ELR (cell line): Measurements from ENCODE around the gene LIN7B.
A peak's percentile ranks its signal among the peaks of the same experiment; 100 is the strongest.

Experiments
- DNase-seq: peaks from one replicate; pipeline ENCODE4 v3.0.0-alpha.2; 2015; ENCODE audit warnings: low read depth

The LIN7B gene

GRCh38 chr19:49094505-49095482 is 19.4 kb upstream of the LIN7B start:
- DNase-seq: no peak

GRCh38 chr19:49097453-49098288 is 16.5 kb upstream of the LIN7B start:
- peak; percentile 82 for DNase-seq

- DNase-seq: no peak
Measured at GRCh38 chr19:49098795-49099194, 15.4 kb upstream of the LIN7B start.

- no peak for DNase-seq
Measured at GRCh38 chr19:49101160-49101559, 13.0 kb upstream of the LIN7B start.

DNA sequence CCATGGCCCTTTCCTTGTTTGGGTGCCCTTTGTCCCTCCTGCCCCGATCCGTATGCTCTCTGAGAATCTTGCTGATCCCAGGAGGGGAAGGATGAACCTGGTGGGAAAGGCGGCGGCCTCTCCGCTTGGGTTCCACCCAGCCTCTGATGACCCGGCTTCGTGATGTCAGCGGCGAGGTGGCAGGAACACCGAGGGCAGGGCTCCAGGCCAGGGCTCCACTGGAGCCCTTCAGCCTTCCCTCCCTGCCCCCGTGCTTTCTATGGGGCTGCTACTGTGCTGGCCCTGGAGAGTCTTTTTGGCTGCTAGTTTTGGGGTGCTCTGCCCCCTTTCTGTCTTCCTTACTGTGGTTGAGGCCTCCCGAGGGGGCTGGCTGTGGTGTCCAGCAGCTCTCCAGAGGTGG is 11.9 kb upstream of the LIN7B start:
- DNase-seq: no peak

DNA sequence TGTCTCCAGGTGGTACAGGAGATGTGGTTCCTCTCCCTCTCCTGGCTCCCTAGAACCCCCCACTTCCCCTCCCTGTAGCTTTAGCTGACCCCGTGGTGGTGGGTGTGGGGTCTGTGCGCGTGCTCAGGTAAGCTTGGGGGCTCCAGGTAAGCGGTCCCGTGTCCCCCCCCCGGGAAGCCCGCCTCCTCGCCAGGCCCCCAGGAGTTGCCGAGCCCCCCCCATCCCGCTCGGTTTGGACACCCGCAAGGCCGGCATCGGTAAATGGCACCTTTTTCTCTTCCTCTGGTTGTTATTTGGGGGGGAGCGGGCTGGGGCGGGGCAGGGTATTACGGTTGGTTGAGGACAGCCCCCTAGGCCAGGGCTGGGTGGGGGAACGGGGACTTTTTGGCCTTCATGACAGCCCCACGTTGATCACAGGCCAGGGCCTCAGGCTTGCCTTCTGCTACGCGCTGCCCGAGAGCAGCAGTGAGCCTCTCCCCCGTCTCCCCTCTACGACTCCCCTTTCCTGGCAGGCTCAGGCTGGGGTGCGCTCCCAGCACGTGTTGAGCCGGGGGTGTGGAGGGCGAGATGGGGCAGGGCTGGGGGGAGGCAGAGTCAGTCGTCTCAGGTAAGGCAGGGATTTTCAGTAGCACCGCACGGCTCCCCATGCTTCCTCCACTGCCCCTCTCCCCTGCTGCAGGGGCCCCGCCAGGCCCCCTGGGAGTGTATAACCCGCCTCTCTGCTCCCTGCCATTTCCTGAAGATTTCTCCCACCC is 10.7 kb upstream of the LIN7B start:
- DNase-seq: no peak

- DNase-seq: no peak
Measured at GRCh38 chr19:49104229-49104864, 9.8 kb upstream of the LIN7B start.

GRCh38 chr19:49106648-49107135 is 7.5 kb upstream of the LIN7B start:
- peak; percentile 69 for DNase-seq

DNA sequence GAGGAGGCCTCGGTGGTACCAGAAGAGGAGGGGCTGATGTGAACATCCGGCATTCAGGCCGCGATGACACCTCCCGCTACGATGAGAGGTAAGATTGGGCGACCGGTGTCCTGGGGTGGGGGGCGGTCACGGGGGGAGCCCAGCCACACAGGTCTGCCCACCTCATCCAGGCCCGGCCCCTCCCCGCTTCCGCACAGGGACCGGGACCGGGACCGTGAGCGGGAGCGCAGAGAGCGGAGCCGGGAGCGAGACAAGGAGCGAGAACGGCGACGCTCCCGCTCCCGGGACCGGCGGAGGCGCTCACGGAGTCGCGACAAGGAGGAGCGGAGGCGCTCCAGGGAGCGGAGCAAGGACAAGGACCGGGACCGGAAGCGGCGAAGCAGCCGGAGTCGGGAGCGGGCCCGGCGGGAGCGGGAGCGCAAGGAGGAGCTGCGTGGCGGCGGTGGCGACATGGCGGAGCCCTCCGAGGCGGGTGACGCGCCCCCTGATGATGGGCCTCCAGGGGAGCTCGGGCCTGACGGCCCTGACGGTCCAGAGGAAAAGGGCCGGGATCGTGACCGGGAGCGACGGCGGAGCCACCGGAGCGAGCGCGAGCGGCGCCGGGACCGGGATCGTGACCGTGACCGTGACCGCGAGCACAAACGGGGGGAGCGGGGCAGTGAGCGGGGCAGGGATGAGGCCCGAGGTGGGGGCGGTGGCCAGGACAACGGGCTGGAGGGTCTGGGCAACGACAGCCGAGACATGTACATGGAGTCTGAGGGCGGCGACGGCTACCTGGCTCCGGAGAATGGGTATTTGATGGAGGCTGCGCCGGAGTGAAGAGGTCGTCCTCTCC is 6.3 kb upstream of the LIN7B start:
- DNase-seq: no peak

- DNase-seq: no peak
Measured at GRCh38 chr19:49109051-49109450, 5.1 kb upstream of the LIN7B start.

GRCh38 chr19:49109569-49110233 is 4.5 kb upstream of the LIN7B start:
- no peak for DNase-seq

DNA sequence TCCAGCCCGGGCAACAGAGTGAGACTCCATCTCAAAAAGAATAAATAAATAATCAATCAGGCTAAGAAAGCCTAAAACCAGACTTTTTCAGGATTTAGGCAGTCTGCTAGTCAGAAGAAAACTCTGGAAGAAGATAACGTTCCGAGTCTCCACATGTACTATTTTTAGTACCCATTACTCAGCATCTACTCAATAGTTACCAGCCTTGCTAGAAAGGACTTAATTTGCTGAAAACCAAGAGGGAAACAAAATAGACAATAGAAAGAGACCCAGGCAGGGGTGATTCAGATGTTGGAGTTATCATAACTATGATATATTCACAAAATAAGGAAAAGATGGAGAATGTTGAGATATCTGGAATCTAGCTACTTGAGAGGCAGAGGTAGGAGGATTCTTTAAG is 3.6 kb upstream of the LIN7B start:
- DNase-seq: peak; percentile 36

- DNase-seq: no peak
Measured at GRCh38 chr19:49111218-49111998, 2.8 kb upstream of the LIN7B start.

DNA sequence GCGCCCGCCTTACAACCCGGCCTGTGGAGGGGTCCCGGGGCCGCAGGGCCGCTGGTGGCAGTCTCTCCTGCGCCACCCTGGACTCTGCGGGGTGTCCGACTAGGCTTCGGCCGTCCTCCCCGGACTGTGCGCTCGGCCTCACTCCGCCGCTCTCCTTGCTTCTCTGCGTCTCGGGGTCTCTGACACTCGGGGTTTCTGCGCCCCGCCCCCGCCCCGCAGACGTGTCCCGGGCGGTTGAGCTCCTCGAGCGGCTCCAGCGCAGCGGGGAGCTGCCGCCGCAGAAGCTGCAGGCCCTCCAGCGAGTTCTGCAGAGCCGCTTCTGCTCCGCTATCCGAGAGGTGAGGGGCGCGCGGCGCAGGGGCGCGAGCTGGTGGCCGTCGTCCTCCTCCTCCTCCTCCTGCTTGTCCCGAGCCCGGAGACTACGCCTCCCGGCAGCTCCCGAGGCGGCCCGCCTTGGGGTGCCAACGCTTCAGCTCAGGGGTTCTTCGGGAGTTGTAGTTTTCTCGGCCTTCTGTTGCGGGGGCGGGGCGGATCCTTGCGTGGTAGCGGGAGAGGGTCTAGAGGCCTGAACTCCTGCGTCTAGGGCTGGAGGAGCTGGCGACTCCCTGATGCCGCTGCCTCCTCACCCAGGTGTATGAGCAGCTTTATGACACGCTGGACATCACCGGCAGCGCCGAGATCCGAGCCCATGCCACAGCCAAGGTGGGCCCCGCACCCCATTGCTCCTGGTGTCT is 627 bp downstream of the LIN7B start:
- peak; percentile 49 for DNase-seq

GRCh38 chr19:49116544-49116943 is 2.4 kb downstream of the LIN7B start:
- DNase-seq: no peak

DNA sequence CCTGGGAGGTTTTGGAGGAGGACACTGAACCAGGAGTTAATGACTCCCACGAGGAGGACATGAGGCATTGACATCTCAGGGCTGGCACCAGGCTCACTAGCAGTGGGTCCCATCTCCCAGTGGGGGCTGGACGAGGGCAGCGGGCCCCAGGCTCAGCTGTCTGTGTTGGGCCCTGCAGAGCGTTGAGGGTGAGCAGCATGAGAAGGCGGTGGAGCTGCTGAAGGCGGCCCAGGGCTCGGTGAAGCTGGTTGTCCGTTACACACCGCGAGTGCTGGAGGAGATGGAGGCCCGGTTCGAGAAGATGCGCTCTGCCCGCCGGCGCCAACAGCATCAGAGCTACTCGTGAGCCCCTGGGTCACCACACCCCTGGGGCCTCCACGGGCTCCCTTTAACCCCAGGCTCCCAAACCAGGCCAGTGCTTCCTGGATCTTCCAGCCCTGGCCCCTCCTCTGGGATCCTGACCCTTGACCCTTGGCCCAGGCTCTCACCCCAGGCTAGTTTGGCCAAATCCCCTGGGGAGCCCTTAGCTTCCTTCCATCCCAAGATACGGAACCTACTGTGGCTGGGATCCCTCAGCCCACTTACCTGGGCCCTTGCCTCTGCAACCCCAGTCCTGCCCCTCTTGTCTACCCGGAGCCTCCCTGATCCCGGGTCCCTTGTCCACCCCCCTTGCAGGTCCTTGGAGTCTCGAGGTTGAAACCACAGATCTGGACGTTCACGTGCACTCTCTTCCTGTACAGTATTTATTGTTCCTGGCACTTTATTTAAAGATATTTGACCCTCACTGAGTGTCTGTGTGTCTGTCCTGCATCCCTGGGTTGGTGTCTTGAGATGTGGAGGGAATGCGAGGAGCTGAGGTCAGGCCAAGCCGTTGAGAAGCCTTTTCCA is 3.8 kb downstream of the LIN7B start:
- DNase-seq: no peak
